H1 (cell line): Measurements from ENCODE around the gene DNAJC16. TPM values are rescaled to one million over a fixed set of nuclear protein-coding genes. Genes with fewer than 3 reads are reported as not detected.

Experiments used
- RAD21 ChIP-seq, 2 experiments: IDR thresholded peaks in 1 of 2; conservative IDR thresholded peaks in 1 of 2; 2 replicates each; pipeline ENCODE4 v1.6.1; 2011; ENCODE audit warnings: low read depth in 2 of 2, low read length in 2 of 2, improper control_type of control experiment in 1 of 2, inconsistent platforms in 1 of 2, mild to moderate bottlenecking in 1 of 2, moderate library complexity in 1 of 2
- polyA plus RNA-seq, 7 experiments: library from polyadenylated mRNA; depleted of rRNA in 3 of 7; stranded (reverse) in 5 of 7; unstranded in 2 of 7; fragments of >200 nt in 5 of 7; fragments of 200-250 nt in 2 of 7; gene quantifications; 1 replicate in 5 of 7; 2 replicates in 1 of 7; 4 replicates in 1 of 7; pipeline versions ENCODE4 v1.2.1 to v1.2.3, GENCODE V29; 2011 to 2013; ENCODE audit warnings: missing spikeins in 2 of 7, mixed read lengths in 2 of 7
- total RNA-seq: library from RNA; stranded (reverse); fragmentation: NEBNext Ultra II Directional; extraction: Animal tissue kit (Norgen Biotek cat#: 25700); gene quantifications from 2 replicates; pipeline ENCODE4 v1.2.1, GENCODE V29; 2021

Gene DNAJC16
- total and polyA plus RNA-seq, 2 of the 8 experiments (the other 6 are each of a cell fraction or from before 2014, with no cell fraction given) = 7.9 to 23.3 TPM

DNA sequence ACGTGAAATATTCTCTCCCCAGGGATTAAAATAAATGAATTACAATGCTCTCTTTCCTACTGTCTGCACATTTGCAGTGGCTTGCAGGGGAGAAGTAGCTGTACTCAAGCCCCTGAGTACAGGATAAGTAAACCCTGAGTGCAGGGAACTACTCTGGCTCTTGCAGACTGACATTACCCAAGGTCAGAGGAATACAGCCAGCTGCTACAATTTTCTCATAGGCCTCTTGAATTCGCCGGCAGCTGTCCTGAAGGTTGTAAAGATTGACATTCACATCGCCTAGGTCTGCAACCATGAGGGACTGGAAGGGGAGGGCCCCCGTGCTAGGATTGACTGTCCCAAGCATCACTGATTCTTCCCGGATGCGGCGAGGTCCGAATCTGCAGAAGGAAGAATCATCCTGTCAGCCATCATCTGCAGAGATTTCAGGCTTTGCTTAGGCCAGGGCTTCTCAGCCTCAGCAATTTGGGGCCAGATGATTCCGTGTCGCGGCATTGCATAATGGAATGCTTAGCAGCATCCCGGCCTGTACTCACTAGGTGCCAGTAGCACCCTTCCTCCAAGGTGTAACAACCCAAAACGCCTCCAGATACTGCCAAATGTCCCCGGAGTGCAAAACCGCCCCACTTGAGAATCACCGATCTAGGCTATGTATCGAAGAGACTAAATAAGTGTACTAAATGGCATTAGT is 56.5 kb downstream of the DNAJC16 start (continued):
- TF ChIP-seq RAD21 (IDR thresholded peaks at IDR 0.05 in 1 of 2, conservative IDR thresholded peaks at IDR 0.05 in 1 of 2; ENCODE audit: low read depth in 2 of 2, low read length in 2 of 2) = no peak
